Measurements from ENCODE around the gene PDZRN4.

DNA sequence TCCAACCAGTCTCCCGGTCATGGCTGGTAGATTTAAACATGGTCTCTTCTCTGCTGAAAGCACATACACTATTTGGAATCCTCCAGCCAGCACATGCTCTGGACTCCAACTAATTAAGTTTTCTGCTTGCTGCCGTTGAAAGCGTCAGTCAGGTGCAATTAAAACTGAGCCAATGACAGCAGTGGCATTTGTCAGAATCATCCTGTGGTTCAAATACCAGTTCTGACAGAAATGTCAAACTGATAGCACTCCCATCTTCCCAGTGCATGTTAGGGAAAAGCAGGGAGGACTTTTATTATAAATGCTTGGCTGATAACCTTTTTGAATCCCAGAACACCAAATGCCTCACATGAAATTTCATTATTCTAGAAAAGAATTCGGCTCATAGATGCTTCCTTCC, 401.8 kb downstream of the PDZRN4 start:
- TF ChIP-seq, protein P1, sequence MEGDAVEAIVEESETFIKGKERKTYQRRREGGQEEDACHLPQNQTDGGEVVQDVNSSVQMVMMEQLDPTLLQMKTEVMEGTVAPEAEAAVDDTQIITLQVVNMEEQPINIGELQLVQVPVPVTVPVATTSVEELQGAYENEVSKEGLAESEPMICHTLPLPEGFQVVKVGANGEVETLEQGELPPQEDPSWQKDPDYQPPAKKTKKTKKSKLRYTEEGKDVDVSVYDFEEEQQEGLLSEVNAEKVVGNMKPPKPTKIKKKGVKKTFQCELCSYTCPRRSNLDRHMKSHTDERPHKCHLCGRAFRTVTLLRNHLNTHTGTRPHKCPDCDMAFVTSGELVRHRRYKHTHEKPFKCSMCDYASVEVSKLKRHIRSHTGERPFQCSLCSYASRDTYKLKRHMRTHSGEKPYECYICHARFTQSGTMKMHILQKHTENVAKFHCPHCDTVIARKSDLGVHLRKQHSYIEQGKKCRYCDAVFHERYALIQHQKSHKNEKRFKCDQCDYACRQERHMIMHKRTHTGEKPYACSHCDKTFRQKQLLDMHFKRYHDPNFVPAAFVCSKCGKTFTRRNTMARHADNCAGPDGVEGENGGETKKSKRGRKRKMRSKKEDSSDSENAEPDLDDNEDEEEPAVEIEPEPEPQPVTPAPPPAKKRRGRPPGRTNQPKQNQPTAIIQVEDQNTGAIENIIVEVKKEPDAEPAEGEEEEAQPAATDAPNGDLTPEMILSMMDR (IDR thresholded peaks at IDR 0.05): no peak
- TF ChIP-seq POLR2A (IDR thresholded peaks at IDR 0.05): no peak
